Measurements from ENCODE around the gene CSF1.

Gene CSF1

DNA sequence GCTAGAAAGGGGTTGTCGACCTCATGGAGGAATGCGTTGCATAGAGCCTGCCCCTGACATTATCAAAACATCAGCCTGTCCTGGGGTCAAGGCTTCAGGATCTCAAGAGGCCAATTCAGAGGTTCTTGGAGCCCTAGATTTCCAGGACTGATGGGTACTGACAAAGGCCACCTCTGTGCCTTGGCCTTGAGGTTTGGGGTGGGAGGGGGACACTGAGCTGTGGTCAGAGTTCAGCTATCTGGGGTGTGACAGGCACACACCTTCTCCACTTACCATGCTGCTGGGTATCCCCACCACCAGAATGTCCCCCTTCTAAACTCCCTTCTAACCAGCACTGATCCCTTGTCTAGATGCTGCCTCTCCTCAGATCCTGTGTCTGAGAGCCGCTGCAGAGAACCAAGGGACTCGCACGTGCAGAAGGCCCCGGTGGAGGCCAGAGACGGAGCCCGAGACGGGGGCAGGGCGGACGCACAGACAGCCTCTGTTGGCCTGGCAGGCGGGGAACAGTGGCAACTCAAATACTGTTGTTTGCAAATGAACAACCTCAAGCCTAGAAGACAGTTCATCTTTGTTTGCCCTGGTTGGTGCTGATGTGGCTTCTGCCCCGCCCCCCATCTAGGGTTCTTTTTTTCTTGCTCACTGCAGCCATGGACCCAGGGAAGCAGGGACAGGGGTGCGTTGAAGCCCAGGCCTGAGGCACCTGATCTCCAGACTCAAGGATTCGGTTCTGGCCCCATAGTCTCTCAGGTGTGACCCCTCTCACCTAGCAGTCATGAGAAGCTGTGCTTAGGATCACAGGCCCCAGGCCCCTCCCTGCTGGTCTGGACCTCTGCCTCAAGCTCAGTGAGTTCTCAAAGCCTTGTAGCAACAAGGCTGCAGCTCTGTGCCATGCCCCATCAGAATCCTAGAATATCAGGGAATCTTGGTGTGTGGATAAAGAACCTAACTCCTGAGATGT is 28.1 kb upstream of the CSF1 start:
- no peak for DNase-seq (ENCODE audit: low read depth)

DNA sequence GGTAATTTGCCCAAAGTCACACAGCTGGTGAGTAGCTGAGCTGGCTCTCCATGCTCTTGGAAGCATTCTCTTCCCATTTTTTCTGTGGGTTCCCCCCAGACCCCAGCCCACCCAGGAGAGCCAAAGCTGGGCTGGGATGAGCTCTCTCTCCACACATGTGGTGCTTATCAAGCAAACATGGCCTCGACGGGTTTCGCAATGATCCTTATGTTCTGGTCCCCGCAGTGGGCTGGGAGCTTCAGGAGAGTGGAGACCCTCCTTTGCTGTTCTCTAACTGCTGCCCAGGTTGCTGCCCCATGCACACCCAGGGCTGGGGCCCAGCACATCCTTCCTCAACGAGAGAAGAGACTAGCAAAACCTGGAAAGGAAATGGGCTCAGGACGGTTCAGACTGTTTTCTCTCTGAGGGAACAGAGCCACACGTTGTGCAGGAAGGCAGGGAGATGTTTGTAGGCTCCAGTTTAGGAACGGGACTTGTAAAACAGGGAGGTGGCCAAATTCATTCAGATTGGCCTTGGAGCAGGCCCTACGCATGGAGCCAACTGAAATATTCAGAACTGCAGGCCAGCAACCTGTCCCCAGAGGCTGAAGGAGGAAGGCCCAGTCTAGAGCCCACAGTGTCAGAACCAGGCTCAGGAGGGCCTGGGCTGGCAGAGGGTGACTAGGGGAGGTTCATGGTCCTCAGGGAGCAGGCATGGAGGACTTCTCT is 27.2 kb upstream of the CSF1 start:
- no peak for DNase-seq (ENCODE audit: low read depth)

DNA sequence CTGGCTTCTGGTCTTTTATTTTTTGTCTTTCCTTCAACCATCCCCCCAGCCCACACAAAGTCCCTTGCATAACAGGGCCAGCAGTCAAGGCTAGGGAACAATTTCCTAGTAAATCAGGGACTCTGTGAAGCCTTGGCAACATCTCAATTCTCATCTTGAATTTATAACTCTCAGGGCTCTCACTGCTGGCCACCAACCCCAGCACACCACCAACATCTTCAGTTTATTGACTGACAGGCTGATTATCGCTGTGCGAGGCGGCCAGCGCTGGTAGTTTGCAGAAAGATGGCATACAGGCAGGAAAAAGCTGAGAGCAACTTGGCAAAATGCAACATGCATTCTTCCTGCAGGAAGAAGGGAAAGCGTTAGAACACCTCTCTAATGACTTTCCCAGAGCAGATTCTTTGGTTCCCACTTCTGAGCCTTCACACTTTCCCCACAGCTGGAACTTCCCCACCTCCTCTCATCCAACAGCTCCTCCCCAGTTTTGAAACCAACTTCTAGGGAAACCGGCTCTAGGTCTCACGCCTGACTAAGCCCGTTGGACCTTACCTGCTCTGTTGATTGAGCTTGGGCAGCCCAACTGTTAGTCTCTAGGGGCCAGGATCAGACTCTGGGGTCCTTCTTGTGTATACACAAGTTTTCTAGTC is 26.3 kb upstream of the CSF1 start:
- no peak for DNase-seq (ENCODE audit: low read depth)

DNA sequence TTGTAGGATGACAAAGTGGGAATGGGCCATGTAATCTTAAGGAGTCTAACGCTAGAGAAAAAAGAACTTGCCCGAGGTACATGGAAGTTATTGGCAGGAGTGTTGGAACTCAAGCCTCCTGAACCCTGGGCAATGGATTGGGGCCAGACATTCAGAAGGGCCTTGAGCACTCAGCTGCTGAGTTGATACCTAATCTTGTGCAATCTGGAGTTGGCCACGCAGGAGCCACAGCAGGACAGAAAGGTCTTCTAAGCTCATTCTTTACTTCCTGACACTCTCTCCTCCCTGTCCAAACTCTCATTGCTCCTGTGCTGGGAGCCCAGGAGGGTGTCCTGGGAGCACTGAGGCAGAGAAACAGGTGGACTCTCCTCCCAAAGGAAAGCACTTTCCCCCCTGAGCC is 25.1 kb upstream of the CSF1 start:
- no peak for DNase-seq (ENCODE audit: low read depth)

DNA sequence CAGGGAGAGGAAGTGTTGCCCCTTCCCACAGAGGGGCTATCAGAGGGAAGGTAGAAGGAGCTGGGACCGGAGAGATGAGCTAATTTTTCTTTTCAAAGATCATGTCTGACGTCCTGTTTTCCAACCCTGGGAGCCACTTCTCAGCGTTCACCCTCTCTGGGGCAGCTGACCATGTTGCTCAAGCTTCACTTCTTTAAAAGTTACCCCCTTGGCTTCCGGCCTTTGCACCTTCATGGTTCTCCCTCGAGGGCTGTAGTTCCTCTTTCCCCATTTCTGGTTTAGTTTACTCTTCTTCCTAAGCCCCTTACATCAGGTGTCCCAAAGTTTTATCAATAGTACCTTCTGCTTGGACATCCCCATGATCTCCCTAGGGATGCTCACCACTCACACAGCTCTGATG is 23.8 kb upstream of the CSF1 start:
- DNase-seq (ENCODE audit: low read depth) = no peak

DNA sequence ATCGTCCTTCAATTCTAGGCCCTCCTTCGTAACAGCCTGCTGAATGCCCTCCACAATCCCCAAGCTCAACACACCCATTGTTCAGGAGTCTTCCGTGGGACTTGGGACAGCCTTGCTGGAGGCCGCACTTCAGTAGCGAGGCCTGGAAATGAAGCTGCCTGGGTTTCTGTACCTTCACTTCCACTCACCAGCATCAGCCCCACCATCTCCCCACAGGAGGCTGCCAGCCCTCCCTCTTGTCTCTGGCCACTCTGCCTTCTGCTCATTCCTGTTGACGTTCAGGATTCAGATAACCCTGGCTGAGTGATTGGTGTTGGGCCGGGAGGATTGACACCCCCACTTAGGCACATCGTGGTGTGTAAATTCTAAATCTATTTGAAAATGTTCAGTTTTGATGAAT is 23.4 kb upstream of the CSF1 start:
- DNase-seq (ENCODE audit: low read depth) = no peak

DNA sequence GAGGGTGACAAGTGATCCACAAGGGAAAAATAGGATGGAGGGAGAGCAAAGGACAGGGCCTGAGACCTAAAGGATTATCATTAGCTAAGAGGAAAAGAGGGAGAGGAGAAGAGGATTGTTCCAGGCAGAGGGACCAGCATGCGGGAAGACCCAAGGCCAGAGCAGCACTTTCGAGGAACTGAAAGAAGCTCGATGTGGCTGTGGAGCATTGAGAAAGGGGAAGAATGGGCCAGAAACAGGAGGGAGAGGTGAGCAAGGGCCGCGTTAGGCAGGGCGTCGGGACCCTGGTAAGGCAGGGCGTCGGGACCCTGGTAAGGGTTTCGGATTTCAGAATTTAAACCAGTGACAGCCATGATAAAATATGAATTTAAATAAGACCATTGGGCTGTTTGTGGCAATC is 22.8 kb upstream of the CSF1 start:
- no peak for DNase-seq (ENCODE audit: low read depth)

DNA sequence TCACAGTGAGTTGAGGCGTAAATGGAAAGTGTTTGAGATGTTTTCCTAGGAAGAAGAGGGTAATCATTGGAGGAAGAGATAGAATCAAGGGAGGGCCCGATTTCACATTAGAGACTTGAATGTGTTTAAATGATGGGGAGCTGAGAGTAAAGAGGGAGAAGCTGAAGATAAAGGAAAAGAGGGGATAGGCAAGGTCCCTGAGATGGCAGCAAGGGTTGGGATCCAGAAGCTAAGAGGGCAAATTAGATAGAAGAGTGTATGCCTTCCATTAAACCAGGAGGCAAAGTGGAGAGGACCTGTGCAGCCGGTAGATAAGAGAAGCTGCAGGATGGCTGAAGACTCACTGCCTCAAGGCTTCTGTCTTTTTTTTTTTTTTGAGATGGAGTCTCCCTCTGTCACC is 21.6 kb upstream of the CSF1 start:
- no peak for DNase-seq (ENCODE audit: low read depth)

DNA sequence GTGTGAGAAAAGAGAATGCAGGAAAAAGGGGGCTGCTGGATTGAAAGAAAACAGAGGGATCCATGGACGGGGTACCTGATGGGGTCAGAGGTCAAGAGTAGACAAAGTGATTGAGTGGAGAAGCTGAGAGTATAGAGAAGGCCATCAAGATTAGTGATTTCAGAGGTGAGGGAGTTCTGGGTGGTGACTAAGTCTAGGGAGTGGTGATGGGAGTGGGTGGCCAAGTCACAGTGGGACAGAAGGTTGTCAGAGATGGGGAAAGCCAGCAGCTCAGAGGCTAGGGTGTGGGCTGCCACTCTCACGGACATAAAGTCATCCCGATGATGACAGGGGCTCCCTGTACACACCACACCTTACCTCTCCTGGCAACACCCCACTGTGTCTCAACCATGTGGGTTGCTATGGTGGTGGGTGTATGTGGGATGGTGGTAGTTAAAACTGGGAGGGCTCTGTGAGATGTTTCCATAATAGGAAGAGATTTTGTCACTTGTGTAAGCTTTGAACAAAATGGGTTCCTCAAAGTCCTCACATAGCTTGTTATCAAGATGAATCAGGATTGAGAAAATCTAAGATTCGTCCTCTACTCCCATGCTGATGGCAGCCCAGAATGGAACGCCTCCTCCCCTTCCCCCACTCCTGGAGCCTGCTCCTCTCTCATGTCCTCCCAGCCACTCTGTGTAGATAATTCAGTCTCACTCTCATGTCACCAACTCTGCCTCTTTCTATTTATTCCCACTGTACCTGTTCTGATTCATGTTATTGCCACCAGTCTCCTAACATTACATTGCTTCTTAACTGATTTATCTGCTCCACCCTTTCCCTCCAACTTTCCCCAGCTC is 20.3 kb upstream of the CSF1 start:
- no peak for DNase-seq (ENCODE audit: low read depth)

DNA sequence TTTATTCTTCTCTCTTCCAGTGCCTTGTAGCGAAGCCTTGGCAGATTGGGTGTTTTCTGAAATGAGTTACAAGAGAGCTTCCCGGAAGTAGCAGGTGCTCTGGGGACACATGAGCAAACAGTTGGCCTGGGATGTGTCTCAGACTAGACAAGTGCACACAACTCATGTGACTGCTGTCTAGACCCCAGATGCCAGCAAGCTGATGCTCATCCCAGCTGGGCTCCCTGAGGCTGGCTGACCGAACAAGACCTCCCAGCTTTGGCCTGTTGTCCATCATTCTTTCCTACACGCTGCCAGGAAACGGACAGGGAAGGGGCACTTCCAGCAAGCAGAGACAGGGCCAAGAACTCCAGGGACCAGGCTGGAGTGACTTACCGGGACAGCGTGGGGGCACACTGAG is 18.7 kb upstream of the CSF1 start:
- no peak for DNase-seq (ENCODE audit: low read depth)

DNA sequence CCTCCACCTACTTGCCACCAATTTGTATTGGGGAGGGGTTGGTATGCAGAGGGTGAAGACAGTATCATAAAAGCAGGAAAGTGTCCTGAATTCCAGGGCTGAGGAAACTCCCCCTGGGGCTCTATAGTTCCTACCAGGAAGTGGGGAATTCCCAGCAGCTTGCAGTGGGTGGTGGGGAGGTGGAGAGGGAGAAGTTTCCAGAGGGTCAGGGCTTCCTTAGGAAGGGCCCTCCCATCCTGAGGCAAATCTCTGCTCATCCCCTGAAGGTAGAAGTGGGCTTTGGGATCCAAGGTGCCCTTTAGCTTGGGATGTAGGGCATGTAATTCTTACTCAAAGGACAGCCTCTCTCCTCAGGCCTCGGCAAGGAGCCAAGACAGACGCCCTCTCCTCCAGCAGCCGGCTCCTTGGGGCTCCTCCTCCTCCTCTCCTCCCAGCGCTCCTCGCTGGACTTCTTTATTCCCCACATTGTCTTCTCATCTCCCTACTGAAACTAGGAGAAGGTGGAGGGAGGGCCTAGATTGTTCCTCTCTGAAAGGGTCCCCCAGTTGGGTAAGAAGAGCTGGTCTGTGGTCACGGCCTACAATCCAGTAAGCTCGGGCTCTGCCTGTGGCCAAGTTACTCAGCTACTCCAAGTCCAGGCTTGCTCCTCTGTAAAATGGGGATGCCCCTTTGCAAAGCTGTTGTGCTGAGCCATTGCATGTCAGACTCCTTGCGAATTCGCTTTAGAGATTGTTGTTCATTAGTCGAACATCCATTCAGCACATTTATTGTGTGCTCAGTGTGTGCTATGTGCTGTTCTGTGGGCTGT is 17.9 kb upstream of the CSF1 start:
- no peak for DNase-seq (ENCODE audit: low read depth)

DNA sequence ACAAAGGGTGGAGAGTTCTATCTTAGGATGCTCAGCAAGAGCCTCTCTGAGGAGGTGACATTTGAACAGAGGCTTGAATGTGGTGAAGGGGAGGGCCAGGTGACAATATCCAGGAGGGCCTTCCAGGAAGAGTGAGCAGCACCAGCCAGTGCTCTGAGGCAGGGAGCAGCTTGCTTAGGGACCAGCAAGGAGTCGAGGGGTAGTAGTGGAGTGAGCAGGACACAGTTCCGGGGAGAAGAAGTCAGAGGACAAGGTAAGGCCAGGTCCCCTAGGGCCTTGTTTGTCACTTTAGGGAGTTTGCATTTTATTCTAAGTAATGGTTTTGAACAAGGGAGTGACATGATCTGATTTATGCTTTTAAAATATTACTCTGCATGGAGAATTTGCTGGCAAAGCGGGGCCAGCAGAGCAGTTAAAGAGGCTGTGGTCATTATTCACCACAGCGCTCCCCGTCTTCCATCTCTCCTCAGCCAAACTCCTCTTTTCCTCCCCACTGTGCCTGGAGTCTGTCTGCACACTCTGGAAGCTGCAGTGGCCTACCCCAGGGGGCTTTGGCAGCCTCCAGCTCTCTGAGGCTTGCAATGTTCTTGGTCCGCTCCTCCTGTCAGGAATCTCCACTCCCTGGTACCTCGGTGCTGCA is 17.0 kb upstream of the CSF1 start:
- no peak for DNase-seq (ENCODE audit: low read depth)

DNA sequence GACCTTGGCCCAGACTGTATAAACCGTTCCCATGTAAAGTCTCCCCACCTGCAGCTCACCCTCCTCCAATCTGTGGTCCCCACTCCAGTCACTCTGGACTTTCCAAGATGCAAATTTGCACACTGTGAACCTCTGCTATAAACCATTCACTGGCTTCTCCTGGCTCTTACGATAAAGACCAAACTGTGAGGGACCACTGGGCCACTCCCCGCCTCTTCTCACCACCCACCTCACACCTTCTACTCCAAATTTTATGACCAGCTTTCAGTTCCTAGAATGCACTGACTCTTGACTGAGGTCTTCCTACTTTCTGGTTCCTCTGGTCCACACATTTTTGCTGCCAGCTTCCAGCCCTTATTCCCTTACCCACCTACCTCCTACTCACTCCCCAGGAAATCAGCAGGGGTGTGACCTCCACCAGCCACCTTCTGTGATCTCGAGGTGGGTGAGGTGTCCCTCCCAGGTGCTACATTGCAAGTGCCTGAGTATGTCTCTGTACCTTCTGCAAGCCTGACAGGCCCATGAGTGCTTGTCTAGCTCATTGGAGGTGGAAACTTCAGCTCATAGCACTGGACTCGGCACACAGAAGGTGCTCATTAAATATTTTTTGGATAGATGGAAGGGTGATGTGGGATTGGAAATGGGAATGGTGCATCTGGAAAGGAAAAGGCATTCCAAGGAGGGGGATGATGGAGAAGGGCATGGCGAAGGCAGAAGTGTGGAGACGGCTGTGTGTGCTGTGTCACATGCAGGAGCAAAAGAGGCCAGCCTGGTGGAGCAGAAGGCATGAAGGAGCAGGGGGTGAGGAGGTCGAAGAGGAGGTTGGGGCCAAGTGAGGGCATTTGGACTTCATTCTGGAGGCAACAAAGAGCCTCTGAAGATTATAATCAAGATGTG is 15.6 kb upstream of the CSF1 start:
- DNase-seq (ENCODE audit: low read depth) = no peak

DNA sequence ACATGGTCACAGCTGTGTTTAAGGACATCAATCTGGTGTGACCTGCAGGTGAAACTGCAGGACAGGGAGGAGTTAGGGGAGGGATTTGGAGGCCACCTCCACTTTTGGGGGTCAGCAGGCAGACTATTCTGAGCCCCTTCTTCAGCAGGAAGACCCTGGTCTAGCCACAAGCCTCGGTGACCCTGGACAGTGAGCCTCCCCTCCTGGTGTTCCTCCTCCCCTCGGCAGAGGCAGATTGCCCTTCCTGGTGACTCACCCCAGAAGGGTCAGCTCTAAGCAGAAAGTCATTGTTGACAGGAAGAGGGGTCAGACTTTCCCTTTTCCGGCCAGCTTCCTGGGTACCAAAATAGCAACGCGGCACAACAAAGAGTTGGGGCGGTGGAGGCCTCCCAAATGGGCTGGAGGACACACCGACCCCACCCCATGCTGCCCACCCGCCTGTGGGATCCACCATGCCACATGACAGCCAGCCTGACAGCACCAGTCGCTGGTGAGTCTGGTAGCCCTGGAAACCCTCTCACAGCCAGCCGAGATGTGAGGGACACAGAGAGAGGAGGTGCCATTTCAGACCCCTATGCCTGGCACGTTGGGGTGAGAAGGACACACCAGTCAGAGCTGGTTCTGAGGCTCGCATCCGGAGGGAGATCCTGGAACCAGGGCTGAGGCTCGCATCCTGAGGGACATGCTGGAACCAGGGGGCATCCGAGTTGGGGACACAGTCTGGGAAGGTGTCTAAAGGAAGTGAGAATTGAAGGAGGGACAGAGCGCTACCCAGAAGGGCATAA is 14.7 kb upstream of the CSF1 start:
- no peak for DNase-seq (ENCODE audit: low read depth)

DNA sequence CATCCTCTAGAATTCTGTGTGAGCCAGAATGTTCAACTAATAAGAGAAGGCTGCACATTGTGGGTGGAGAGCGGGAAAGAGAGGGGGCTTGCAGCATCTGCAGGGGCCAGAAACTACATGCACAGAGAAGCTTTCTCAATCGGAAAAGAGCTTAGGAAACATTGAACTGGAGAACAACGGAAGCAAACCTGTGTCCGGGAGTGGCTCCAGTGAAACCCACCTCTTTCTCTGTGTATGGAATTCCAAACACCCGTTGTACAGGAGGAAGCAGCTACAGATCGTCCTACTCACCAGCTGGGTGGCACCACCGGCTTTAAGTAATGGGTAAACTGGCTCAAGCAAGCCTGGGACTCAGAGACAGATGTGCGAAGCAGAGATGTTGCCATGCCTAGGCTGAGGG is 14.0 kb upstream of the CSF1 start:
- DNase-seq (ENCODE audit: low read depth) = no peak

DNA sequence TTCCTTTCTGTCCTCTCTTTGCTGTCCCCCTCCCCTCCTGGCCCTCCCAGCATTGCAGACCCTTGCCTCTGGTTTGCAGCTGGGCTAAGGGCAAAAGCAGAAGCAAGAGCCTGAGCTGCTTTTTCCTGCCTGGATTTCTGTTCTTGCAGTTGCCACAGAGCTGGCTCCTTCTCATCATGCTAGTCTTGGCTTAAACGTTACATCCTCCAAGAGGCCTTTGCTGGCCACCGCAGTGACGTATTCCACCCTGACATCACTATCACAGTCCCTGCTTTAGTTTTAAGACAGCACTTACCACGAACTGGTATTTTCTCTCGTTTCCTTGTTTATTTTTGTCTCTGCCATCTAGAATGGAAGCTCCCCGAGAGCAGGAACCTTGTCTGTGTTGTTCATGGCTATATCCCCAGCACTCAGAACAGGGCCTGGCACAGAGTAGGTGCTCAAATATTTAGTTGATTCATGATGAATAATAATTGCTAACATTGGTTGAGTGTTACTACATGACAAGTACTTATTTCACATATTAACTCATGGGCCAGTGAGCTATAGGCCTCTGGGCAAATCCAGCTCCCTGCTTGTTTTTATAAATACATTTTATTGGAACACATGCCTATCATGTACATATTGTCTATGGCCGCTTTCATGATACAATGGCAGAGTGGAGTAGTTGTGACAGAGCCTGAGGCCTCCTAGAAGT is 13.2 kb upstream of the CSF1 start:
- DNase-seq (ENCODE audit: low read depth) = no peak

DNA sequence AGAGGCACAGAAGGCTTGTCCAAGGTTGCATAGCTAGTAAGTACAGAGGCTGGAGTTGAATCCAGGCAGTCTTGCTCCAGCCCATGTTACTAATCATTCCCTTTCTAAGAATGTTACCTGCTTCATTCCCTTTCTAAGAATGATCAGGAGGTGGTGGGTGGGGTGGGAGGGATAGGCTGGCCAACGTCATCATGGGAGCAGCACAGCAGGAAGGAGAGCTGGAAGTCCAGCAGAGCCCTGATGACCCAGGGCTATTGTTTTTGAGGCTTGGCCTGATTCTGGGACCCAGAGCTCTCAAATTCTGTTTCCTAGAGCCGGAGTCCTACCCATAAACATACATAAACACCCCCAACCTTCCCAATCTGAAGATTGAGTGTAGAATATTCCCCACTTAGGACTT is 11.8 kb upstream of the CSF1 start:
- DNase-seq (ENCODE audit: low read depth) = no peak

DNA sequence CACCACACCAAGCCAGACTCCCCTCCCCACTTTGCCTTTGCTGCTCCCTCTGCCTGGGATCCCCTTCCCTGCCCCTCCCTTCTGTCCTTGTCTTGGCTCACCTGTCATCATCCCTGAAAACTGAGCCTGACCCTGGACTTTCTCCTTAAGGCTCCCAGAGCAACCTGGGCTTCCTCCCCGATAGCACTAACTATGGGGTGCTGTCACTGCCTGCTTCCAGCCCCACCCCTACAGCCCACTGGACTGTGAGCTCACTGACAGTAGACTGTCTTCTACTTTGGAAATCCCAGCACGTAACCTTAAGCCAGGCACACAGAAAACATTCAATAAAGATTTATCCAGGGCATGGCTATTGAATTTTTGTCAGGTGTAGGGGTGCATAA is 9.5 kb upstream of the CSF1 start:
- no peak for DNase-seq (ENCODE audit: low read depth)
